Stimulated activated naive CD8-positive, alpha-beta T cell treated with anti-CD3 and anti-CD28 coated beads, Interleukin-15, Interleukin-2, amounts not matched to agents 100 U/mL and 50 U/mL, for 24 hours (primary cell): ENCODE measurements around the gene SLC44A5.

Source experiments
- ATAC-seq: fragments of 150-1000 bp; cut with Tn5 transposase; one replicate; pipeline ENCODE4 v1.10.0; 2021
- DNase-seq: peaks from one replicate; pipeline ENCODE4 v3.0.0; 2021

SLC44A5 gene

GRCh38 chr1:75588779-75589475 lies 22.0 kb downstream of the SLC44A5 start:
- no peak for DNase-seq
- no peak for ATAC-seq

GRCh38 chr1:75587692-75588091 lies 23.2 kb downstream of the SLC44A5 start:
- no peak for ATAC-seq
- no peak for DNase-seq

- no peak for DNase-seq
- ATAC-seq = no peak
These were observed 27.6 kb downstream of the SLC44A5 start for GRCh38 chr1:75583282-75583681.

- DNase-seq (no peak), ATAC-seq (no peak)
These were observed 28.1 kb downstream of the SLC44A5 start for GRCh38 chr1:75582725-75583261.

GRCh38 chr1:75579046-75579445 lies 31.9 kb downstream of the SLC44A5 start:
- ATAC-seq = no peak
- DNase-seq = no peak

GRCh38 chr1:75575837-75576236 lies 35.1 kb downstream of the SLC44A5 start:
- DNase-seq (no peak), ATAC-seq (no peak)

- ATAC-seq = no peak
- DNase-seq = no peak
These were observed 43.7 kb downstream of the SLC44A5 start for GRCh38 chr1:75567191-75567590.

GRCh38 chr1:75559800-75560199 lies 51.1 kb downstream of the SLC44A5 start:
- DNase-seq (no peak), ATAC-seq (no peak)

GRCh38 chr1:75559136-75559535 lies 51.8 kb downstream of the SLC44A5 start:
- no peak for DNase-seq
- ATAC-seq = no peak

- ATAC-seq (no peak), DNase-seq (no peak)
These were observed 56.0 kb downstream of the SLC44A5 start for GRCh38 chr1:75554870-75555269.

GRCh38 chr1:75554181-75554580 lies 56.7 kb downstream of the SLC44A5 start:
- ATAC-seq (no peak), DNase-seq (no peak)

- DNase-seq (no peak), ATAC-seq (no peak)
These were observed 60.4 kb downstream of the SLC44A5 start for GRCh38 chr1:75550559-75550958.

- DNase-seq (no peak), ATAC-seq (no peak)
These were observed 62.0 kb downstream of the SLC44A5 start for GRCh38 chr1:75548721-75549480.

GRCh38 chr1:75543705-75544104 lies 67.2 kb downstream of the SLC44A5 start:
- ATAC-seq (no peak), DNase-seq (no peak)

- DNase-seq (no peak), ATAC-seq (no peak)
These were observed 67.9 kb downstream of the SLC44A5 start for GRCh38 chr1:75542818-75543570.

- no peak for DNase-seq
- no peak for ATAC-seq
These were observed 71.4 kb downstream of the SLC44A5 start for GRCh38 chr1:75539230-75540116.

GRCh38 chr1:75533085-75533484 lies 77.8 kb downstream of the SLC44A5 start:
- ATAC-seq (no peak), DNase-seq (no peak)

GRCh38 chr1:75531570-75531969 lies 79.3 kb downstream of the SLC44A5 start:
- no peak for DNase-seq
- ATAC-seq = no peak

GRCh38 chr1:75529488-75529887 lies 81.4 kb downstream of the SLC44A5 start:
- DNase-seq = no peak
- ATAC-seq = no peak

GRCh38 chr1:75528001-75528400 lies 82.9 kb downstream of the SLC44A5 start:
- no peak for DNase-seq

GRCh38 chr1:75522389-75522788 lies 88.5 kb downstream of the SLC44A5 start:
- ATAC-seq (no peak), DNase-seq (no peak)

More at GRCh38 chr1:75528001-75528400, 82.9 kb downstream of the SLC44A5 start:
- ATAC-seq = no peak

GRCh38 chr1:75521658-75522057 lies 89.3 kb downstream of the SLC44A5 start:
- DNase-seq (no peak), ATAC-seq (no peak)
